ENCODE results near the gene CAMTA1.

CAMTA1 gene

DNA sequence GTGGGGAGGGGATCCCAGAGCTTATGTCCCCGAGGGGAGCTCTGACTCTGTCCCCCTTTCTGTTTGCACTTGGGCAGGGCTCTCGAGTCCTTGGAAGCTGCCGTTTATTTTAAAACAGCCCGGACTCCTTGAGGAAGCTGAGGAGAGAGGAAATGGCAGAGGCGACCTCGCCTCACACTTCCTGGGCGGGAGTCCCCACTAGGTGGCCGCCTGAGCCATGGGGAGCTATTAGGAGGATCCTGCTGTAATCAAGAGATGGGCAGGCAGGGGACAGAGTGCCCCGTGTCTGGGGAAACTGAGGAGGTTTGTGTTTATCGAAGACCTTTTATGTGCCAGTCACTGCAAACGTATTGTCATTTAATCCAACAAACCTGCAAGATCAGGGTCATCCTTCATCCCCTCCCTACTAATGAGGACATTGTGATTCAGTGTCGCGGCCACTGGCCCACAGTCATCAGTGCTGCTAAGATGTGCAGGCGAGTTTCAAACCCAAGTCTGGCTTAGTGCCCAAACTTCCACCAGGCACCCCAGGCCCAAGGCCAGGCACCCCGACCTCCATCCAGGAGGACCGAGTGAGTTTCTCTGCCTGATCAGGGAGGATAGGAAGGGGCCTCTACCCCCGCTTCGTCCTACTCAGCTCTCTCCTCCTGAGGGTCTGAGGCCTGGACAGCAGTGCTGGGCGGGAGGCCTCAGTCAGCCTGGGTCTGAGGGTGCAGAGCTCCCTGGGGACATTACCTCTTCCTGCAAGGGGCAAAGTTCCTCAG, 669.0 kb downstream of the CAMTA1 start:
- no peak for DNase-seq (ENCODE audit: low read depth)

DNA sequence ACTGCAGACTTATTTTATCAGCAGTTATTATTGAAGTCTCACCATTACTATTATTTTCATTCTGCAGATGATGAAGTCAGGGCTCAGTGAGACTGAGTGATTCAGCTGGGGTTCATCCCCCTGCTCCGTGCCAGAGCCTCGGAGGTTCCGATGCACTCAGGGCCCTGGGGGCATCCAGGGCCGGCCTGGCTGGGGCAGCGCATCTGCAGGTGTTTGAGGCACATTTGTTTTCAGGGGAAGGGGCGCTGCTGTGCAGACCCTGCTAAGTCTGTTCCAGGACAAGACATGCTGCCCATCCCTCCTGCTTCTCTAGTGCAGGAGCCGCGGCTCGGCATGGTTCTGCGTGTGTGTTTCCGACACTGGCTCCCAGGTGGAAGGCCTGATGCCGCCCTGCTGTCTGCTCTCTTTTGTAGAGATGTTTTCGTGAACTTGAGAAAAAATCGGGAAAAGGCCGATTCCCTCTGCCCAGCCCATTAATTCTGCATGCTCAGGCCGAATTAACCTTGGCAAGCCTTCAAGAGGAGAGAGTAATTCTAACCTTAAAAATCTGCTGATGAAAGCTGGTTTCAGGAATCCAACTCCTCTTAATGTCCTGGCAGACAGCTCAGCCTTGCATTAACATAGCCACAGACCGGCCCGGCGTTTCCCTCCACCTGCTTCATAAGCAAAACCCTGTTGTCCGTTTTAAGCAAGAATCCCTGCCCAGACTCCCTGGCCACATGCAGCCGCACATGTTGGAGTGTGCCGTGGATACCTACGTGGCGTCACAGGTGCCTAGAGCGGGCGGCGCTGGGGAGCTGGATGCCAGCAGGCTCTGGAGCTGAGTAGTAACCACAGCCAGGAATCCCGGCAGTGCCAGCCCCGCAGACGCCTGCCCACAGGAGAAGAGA, 669.9 kb downstream of the CAMTA1 start:
- DNase-seq (ENCODE audit: low read depth), result no peak

DNA sequence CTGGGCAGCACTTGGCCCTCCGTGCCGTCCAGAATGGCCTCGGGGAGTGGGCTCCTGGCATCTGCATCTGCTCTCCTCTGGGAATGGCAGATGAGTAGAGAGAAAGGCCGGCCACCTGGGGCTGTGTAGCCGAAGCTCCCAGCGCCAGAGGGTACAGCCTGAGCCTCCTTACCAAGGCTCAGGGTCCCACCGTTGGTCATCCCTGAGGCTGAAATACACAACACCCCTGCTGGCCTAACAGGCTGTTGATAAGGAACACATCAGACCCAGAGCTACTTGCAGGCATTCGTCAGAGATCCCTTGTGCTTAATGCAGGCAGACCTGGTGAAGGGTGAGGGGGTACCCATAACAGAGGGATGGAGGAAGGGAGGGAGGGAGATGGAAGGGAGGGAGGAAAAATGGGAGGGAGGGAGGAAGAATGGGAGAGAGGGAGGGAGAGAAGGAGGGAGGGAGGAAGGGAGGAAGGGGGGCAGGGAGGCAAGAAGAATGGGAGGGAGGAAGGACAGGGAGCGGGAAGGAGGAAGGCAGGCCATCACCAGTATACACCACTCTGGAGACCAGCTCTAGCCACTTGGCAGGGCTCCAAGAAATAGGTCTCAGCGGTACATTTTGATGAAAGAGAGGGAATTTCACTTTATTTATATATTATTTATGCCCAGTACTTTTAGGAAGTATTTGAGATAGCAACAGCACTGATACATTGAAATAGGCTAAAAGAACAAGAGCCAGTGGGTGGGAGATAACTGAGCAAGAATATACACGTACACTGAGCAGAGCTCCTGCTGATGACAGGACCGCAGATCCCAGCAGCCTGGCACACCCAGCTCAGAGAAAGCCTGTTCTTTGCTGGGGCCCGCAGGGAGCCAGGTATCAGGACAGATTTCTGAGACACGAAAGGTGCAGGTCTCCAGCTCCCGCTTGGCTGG, 670.8 kb downstream of the CAMTA1 start:
- DNase-seq (ENCODE audit: low read depth), result no peak

DNA sequence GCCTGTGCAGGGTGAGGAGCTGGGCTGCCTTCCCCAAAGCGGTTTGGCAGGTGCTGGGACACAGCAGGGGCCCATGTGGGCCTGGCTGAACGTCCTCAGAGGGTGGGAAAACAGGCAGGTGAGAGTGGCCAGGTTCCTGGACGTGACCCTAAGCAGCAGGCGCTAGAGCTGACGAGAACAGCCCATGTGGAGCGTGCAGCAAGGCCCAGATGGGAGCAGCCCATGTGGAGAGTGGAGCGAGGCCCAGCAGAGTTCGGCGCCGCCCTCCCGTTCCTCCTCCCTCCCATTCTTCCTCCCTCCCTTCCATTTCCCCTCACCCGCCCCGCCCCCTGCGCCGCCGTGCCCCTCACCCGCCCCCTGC, 671.4 kb downstream of the CAMTA1 start:
- DNase-seq (ENCODE audit: low read depth), result no peak

DNA sequence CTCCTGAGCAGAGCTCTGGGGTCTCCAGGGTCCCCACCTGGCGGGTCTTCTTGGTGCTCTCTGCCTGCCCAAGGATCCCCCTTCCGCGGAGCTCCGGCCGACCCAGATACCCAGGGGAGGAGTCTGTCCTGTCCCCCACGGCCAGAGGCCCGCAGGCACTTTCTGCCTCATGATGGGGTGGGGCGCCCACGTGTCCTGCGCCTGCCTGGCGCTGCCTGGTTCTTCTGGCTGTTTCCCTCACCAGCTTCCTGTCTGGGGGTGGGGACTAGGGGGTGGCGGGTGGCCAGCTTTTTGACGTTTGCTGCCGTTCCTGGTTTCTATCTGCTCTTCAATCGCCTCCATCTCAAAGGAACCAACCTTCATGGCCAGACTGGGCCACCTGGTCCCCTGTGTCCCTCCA, 672.6 kb downstream of the CAMTA1 start:
- no peak for DNase-seq (ENCODE audit: low read depth)

DNA sequence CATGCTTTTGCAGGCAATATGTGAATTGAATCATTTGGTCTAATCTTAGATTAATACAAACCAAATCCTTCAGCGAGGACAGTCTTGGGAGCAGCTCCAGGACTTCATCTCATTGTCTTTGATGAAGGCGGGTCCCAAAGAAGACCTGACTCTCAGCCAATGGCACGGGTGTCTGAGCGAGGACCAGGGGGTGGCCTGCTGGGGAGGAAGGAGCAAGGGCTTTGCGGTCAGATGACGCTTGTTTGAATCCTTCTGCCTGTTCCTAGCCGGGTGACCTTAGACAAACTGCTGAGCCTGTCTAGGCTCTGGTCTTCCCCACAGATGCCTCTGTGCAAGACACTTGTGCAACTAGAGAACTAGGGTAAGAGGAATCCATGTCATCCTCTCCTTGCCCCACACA, 673.7 kb downstream of the CAMTA1 start:
- DNase-seq (ENCODE audit: low read depth), result no peak

DNA sequence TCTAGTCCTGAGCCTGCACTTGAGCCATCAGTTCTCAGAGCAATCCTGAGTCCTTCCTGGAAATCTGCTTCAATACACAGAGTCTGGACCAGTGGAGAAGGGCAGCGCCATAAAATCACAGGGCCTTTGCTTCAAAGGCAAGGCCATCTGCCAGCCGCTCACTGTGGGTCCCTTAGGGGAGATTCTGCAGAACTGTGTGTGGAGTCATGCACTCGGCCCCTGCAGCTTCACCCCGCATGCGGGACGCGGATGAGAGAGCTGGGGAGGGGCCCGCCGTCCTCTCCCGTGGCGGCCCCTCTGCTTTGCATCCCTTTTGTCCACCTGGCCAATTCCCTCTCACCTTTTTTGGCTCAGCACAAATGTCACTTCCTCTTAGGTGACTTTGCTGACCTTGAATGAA, 674.7 kb downstream of the CAMTA1 start:
- DNase-seq (ENCODE audit: low read depth), result no peak

DNA sequence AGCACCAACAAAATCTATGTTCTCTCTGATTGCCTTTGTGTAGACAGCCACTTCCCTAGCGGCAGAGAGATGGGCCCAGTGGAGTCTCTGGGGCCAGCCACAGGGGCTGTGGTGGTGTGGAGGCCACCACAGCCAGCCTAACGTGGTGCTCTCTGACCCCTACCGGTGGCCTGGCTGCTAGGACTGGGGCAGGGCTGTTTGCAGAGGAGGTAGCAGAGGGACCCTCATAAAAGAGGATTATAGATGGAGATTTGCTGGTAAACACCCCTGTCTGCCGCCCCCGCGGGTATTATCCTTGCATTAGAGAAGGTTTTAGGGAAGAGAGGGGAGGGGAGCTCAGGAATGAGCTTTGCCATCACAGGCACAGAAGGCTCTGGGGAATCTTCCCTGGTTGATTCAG, 675.6 kb downstream of the CAMTA1 start:
- no peak for DNase-seq (ENCODE audit: low read depth)

DNA sequence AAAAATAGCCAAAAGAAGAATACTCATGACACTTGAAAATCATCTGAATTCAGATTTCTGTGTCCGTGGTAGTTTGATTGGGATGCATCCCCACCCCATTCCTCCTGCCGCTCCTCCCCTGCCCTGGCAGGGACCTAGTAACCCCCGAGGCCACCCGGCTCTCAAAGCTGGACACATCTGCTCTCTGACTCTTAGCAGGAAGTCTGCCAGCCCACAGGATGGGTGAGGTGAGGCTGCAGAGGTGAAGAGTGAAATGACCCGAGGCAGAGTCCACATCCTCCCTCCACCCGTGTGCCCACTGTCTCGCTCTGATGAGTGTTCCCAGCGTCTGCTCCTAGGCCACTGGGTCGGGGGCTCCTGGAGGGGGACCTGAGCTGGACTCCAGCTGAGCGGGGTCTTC, 677.4 kb downstream of the CAMTA1 start:
- no peak for DNase-seq (ENCODE audit: low read depth)

DNA sequence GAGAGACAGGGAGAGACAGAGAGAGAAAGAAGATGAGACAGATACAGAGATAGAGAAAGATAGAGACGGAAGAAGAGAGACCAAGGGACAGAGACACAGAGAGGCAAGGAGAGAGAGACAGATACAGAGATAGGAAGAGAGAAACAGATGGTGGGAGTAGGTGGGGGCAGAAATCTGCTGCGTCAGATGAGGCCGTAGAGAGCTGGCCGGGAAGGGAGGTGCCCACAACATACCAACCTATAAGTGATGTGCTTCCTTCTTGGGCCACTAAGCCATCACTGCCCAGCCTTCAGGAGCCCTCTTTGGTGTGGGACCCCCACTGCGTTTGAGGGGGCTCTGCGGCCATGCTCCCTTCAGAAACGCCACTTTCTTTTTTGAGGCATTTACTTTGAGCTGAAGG, 678.3 kb downstream of the CAMTA1 start:
- no peak for DNase-seq (ENCODE audit: low read depth)

DNA sequence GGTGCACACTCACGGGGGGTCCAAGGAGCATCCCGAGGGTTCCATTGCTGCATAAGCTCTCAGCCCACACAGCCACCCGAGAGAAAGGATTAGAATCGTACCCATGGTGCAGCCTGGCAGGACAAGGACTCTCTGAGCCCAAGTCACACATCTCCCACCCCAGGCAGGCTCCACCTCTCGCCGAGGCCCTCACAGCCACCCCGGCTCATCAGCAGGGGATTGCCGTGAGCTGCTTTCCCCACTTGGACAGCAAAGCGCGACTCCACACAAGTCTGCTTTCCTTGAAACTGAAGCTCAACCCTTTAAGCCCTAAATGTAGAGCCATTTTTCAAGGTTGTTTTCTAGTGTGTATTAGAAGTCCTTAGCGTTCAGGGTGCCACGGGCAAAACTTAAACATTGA, 679.5 kb downstream of the CAMTA1 start:
- DNase-seq (ENCODE audit: low read depth), result no peak

DNA sequence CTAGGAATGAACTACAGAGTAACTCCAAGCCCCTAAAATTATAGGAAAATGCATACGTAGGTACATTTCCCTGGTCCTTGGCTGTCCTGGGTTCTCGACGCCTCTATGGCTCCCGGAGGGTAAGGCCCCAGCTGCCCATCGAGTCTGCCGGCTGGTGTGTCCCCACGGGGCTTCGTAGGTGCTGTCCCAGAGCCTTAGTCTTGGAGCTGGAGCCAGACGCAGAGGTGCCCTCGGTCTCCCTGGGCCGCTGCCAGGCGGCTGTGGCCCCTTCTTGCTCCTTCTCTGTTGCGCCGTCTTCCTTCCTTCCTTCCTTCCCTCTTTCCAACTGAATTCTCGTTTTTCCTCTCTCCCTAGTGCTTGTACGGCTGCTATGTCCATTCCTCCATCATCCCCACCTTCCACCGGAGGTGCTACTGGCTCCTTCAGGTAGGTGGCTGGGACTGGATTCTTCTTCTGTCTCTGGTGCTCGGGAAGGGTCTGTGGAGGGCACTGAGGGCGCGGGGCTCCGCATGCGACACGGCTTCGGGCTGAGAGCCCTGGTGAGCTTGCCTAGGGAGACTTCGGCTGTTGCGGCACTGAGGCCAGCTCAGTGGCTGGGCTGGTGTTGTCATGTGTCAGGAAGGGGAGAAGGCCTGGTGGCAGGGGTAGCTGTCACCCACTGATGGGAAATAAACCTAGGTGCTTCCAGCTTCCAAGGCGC, 682.4 kb downstream of the CAMTA1 start:
- DNase-seq (ENCODE audit: low read depth), result no peak

DNA sequence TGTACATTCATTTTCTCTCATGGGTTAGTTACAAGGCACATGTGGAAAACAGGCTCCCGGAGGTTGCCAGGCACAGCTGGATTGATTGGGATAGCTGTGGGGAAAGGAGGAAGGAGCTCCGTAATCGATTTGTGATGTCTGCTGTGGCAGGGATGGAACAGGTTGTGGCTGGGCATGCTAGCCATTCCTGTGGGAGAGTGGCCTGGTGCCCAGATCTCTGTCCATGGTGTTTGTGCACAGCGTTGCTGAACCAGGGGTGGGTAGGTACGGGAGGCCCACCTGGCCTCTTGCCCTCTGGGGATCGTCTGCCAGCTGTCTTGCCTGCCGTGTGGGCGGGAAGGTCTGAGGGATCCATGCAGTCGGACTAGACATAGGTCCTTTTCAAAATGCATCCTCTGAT, 683.0 kb downstream of the CAMTA1 start:
- no peak for DNase-seq (ENCODE audit: low read depth)

DNA sequence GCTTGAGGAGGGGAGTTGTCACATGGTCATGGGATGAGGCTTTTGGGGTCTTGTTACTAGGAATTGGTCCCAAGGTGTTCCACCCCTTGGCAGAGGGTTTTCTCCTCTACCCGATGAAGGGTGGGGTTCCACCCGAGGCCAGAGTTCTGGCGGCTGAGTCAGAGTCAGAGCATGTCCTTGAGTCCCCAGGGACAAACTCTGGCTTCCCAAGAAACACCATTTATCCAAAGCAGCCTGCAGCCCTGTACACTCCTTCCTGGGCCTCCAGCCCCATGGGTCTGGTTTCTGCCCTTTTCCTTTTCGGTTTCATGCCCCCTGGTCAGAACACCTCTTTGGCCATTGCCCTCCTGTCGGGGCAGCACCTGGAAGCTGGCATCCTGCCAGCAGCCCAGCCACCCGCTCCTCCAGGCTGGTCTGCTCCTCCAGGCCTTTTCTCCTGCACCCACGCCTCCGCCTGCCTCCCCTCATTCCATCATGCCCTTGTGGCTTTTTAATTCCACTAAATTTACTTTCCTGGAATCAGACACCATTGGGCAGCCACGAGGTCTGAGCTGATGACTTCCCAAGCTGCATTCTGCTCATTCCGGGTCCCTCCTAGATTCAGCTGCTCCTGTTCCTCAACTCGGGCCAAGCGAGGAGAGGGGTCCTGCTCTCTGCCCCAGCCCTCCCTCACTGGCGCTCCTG, 684.1 kb downstream of the CAMTA1 start:
- no peak for DNase-seq (ENCODE audit: low read depth)

DNA sequence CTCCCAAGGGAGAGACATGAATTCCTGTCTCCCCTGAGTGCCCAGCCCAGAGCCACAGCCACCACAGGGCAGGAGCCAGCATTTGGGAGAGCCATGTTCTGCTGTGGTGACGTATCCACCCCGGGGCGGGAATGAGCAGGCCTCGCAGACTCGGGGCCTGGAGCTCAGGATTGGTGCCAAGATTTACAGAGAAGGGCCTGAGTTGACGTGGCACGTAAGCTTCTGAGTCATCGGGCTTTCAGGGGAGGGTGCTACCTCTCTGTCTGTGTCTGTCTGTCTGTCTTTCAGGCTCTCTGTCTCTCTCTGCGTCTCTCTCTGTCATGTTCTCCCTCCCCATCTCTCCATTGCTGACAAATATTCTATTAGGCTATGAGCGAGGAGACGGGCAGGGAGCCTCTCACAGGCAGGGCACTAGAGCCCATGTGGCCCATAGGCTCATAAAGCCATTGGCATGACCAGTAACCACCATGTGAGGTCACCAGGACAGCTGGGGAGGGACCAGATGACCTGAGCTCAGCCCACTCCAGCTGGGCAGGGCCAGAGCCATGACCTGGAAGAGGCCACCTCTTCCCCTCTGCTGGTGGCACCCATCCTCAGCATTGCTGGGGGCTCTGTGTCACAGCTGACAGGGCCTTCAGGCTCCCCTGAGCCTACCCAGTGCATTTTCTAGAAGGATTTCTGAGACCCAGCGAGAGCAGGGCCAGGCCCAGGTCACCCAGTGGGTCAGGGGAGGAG, 685.8 kb downstream of the CAMTA1 start:
- no peak for DNase-seq (ENCODE audit: low read depth)

DNA sequence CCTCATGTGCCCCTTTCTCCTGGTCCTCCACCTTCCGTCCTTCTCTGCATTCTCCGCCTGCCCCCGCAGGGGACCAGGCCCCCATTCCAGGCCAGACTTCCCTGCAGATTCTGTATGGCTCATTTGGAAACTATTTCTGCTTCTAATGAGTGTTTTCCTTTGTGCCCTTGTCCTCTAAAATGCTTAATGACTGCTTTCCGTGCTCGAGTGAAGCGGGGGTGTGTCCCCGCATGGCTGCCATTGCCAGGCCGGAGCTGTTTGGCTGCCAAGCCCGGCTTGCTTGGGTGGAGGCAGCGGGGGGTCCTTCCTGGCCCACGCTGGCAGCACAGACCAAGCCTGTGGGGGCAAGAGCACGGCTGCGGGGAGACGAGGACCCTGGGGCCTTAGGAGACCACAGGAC, 686.6 kb downstream of the CAMTA1 start:
- DNase-seq (ENCODE audit: low read depth), result no peak

DNA sequence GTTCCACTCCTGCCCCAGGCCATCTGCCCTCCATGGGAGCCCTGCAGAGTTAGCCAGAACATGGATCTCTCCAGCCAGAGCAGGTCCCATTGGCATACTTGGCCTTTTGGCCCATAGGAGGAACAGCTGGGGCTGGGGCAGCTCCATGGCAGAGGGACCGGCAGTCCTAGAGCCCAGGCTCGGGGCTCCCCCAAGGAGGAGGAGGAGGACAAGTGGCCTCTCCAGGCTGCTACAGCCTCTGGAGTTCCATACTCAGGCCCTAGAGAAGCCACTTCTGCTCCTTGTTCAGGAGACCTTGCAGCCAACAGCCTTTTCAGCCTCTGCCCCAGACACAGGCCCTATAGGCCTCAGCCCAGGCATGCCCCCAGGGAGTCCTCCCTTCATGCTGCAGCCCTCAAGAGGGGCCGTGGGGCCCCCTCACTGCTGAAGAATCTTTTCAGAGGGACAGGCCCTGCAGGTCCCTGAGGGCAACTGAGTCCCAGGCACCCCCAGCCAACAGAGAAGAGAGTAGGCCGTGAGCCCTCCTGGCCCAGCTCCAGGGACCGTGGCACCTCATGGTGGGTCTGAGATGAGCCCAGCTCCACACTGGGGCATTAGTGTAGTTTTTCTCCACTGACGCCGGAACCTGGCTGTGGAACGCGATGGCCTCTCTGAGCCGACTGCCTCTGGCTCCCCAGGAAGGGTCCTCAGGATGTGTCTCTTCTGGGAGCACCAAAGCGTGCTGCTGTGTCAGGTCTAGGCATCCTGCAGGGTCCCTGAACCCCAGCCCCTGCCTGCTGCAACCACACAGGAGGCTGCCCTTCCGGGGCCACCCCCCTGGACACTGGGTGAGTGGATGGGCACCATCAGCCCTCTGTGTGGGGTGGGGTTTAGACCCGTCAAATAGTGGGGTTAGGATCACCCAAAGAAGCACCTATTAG, 688.2 kb downstream of the CAMTA1 start:
- no peak for DNase-seq (ENCODE audit: low read depth)

DNA sequence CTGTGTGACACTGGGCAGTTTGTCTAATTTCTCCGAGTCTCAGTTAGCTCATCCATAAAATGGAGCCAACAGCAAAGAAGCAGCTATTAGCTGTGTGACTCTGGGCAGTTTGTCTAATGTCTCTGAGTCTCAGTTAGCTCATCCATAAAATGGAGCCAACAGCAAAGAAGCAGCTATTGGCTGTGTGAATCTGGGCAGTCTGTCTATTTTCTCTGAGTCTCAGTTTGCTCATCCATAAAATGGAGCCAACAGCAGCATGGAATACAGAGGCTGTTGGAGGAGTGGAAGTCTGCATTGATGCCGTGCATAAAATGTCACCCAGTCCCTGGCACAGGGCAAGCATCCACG, 688.9 kb downstream of the CAMTA1 start:
- DNase-seq (ENCODE audit: low read depth), result no peak

DNA sequence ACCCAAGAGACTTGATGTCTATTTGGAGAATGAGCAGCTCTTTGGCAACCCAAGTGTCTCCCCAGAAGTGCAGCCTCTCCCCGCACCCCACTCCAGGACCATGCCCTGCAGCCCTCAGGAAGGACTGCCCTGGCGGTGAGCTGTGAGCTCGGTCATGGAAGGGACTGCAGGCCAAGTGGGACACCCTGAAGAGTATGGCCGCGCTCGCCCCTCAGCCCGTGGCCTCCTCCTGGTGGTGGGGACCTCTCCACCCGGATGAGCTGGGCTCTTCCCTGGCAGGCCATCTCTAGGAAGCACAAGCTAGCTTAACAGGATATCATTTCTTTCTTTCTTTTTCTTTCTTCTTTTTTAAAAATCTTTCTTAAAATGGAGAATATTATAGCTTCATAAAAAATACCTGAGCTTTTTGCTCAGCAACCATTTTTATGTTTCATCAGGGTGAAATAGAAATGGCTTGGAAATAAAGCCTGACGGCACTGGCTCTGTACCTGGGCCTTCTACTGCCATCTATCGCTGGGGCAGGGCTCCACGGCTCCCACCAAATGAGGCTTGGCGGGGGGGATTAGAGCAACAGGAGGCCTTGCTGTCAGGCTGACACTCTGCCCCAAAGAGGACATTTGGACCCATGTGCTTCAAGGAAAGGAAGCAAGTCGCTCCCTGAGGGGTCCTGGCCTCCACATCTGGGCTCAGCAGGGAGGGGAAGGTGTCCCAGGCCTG, 689.7 kb downstream of the CAMTA1 start:
- DNase-seq (ENCODE audit: low read depth), result no peak
